Peyer's patch (tissue), 4 donors: ENCODE results near the gene KLC4. TPM values are rescaled to one million over a fixed set of nuclear protein-coding genes. Genes with fewer than 3 reads are reported as not detected.
"Not testable (repeated sequence)": the region's sequence is repeated elsewhere in the genome, so short reads cannot be mapped to it uniquely, and the experiment has no call there.

Source experiments
- DNase-seq, 3 donors: peaks; one replicate each; pipeline ENCODE4 v3.0.0-alpha.2; 2017 to 2019
- H3K27ac ChIP-seq, 4 donors: fragments of 200-600 bp; sonication (generic); one replicate each; pipeline ENCODE4 v1.5.1; 2016 to 2019
- H3K27me3 ChIP-seq, 2 donors: fragments of 200-600 bp; sonication (generic); one replicate each; pipeline ENCODE4 v1.5.1; 2019
- H3K36me3 ChIP-seq, 3 donors: fragments of 200-600 bp; sonication (generic); one replicate each; pipeline ENCODE4 v1.5.1; 2016 to 2019
- H3K4me1 ChIP-seq, 4 donors: fragments of 200-600 bp; sonication (generic); one replicate each; pipeline ENCODE4 v1.5.1; 2016 to 2019
- H3K4me3 ChIP-seq, 4 donors: fragments of 200-600 bp; sonication (generic); 1 replicate in 3 of 4; 2 replicates in 1 of 4; pipeline ENCODE4 v1.5.1; 2016 to 2019; ENCODE audit warnings: mild to moderate bottlenecking in 1 of 4
- H3K9me3 ChIP-seq, 4 donors: fragments of 200-600 bp; sonication (generic); one replicate each; pipeline ENCODE4 v1.5.1; 2016 to 2019; ENCODE audit warnings: mild to moderate bottlenecking in 1 of 4
- POLR2A ChIP-seq, 2 donors: fragments of 450-650 bp; IDR thresholded peaks; one replicate each; pipeline ENCODE4 v1.5.1; 2017; ENCODE audit warnings: antibody characterized with exemption in 2 of 2, mild to moderate bottlenecking in 2 of 2, moderate library complexity in 2 of 2
- total RNA-seq, 4 donors: library from RNA; depleted of rRNA; stranded (reverse); fragments of >200 nt; gene quantifications; one replicate each; pipeline ENCODE4 v1.1.0, GENCODE V29; 2016
- TF ChIP-seq, protein P1 (sequence below), 6 experiments: fragments of 450-650 bp in 4 of 6; fragments of 200-600 bp in 2 of 6; sonication (generic) in 1 of 6; IDR thresholded peaks; one replicate each; pipeline ENCODE4 v1.5.1; 2017 to 2019; ENCODE audit warnings: antibody characterized with exemption in 6 of 6, mild to moderate bottlenecking in 3 of 6, moderate library complexity in 1 of 6

Gene KLC4
- total RNA-seq, 4 donors from 2014 or later, result 50.3 to 214 (median 183) TPM

DNA sequence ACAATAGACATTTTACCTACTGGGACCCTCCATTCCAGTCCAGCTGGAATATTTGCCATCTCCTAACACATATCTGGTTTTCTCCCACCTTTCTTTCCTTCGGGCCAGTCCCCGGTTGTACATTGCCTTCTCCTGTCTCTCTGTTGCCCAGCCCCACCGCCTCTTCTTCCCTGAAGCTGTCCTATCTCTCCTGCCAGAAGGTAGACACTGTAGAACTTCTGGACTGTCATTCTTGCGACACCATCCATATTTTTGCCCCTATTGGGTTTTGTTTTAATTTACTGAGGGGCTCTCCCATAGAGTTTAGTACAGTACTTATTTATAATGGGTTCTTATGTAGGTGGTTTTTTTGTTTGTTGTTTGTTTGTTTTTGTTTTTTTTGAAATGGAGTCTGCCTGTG lies 21.6 kb downstream of the KLC4 start:
- Histone ChIP-seq H3K27me3 (no peaks in the 10 kb centered on the region), H3K4me3 (no peak overlapping the region), H3K9me3 (no peaks in the 10 kb centered on the region), H3K27ac (no peak overlapping the region), H3K36me3 (no peaks in the 10 kb centered on the region), H3K4me1 (peaks cover 0 to 13% (median 3%) of the 10 kb centered on the region in 4 donors)
- TF ChIP-seq POLR2A (IDR thresholded peaks at IDR 0.05), result no peak
- TF ChIP-seq, protein P1, sequence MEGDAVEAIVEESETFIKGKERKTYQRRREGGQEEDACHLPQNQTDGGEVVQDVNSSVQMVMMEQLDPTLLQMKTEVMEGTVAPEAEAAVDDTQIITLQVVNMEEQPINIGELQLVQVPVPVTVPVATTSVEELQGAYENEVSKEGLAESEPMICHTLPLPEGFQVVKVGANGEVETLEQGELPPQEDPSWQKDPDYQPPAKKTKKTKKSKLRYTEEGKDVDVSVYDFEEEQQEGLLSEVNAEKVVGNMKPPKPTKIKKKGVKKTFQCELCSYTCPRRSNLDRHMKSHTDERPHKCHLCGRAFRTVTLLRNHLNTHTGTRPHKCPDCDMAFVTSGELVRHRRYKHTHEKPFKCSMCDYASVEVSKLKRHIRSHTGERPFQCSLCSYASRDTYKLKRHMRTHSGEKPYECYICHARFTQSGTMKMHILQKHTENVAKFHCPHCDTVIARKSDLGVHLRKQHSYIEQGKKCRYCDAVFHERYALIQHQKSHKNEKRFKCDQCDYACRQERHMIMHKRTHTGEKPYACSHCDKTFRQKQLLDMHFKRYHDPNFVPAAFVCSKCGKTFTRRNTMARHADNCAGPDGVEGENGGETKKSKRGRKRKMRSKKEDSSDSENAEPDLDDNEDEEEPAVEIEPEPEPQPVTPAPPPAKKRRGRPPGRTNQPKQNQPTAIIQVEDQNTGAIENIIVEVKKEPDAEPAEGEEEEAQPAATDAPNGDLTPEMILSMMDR (IDR thresholded peaks at IDR 0.05), result no peak
- DNase-seq, result no peak

DNA sequence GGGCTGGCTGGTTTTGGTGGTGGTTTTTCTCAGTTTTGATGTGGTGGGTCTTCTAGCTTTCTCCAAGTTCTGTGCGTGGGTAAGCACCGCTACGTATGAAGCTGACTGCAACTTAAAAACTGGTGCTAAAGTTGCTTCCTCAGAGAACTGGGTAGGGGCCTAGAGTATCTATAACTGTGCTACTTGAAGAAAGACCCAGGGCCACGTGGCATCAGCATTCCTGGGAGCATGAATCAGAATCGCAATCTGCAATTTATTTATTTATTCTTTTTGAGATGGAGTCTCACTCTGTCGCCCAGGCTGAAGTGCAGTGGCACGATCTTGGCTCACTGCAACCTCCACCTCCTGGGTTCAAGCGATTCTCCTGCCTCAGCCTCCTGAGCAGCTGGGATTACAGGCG lies 22.5 kb downstream of the KLC4 start:
- H3K27ac ChIP-seq, H3K4me1 ChIP-seq, H3K36me3 ChIP-seq, DNase-seq, H3K9me3 ChIP-seq, H3K4me3 ChIP-seq, H3K27me3 ChIP-seq: not testable (repeated sequence)

DNA sequence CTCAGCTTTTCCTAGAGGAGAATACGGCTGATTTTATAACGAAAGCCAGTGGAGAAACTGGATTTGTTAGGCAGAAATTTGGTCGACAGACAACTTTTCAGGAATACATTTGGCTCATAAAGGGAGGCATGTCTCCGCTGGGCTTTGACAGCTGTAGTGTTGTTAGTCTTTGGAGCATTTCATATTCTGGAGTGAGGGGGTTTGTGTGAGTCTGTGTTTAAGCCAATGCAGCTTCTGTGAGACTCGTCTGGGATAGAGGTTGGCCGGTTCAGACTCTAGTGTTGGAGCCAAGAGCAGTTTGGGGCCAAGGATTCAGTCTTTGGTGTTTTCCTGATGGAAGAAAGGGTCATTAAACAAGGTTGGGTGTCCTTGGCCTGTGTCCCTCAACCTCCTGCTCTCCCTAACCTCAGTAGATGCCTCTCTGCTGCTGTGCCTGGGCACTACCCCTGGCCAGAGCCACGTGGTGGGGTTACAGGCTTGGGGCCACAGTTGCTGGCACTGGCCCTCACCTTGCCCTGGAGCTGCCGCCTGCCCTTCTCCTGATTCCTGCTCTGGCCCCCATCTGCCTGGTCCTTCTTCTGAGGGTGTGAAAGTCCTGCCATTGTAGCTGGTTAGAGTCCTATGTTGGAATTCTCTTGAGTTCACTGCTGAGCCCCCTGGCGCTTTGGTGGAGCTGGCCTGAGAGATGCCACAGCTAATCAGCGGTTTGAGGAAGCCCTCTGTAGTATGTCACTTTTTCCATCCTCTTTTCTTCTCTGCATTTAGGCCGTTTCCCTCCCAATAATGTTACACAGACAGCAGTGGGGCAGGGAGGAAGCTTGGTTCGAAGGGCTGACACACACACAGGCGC lies 23.6 kb downstream of the KLC4 start:
- Histone ChIP-seq H3K27me3 (no peaks in the 10 kb centered on the region), H3K27ac (no peak overlapping the region), H3K4me1 (no peaks in the 10 kb centered on the region), H3K4me3 (no peak overlapping the region), H3K9me3 (no peaks in the 10 kb centered on the region), H3K36me3 (no peaks in the 10 kb centered on the region)
- no peak for TF ChIP-seq POLR2A (IDR thresholded peaks at IDR 0.05)
- TF ChIP-seq, protein P1 (IDR thresholded peaks at IDR 0.05), result no peak
- no peak for DNase-seq

DNA sequence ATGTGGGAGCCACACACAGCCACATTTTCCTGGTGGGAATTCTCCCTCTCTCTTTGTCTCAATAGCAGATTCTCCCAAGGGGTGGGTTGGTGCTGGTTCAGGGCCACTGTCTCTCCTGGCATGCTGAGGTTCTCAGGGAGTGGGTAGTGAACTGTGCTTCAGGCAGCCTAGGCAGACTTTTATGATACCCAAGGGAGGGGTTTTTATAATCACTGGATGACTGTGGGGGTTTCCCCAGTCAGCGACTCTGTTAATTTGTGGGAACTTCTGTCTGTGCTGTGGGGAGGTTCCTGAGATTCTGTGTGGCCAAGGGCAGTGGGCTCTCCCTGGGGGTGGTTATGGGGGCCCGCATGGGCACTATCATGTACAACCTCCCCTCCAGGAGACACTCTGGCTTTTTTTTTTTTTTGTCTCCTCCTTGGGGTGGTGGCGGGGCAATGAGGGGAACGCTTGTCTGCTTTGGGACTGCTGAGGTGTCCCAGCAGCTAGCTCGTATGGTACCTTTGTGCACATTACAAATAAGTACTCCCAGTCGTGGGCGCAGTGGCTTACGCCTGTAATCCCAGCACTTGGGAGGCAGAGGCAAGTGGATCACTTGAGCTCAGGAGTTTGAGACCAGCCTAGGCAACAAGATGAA lies 26.7 kb downstream of the KLC4 start:
- TF ChIP-seq POLR2A (IDR thresholded peaks at IDR 0.05), result no peak
- TF ChIP-seq, protein P1 (IDR thresholded peaks at IDR 0.05), result no peak
- no peak overlapping the region for H3K4me3 ChIP-seq
- no peaks in the 10 kb centered on the region for H3K36me3 ChIP-seq
- H3K9me3 ChIP-seq, result no peaks in the 10 kb centered on the region
- H3K27me3 ChIP-seq, result no peaks in the 10 kb centered on the region
- no peak for DNase-seq
- peaks cover 0 to 4% (median 0%) of the 10 kb centered on the region in 4 donors for H3K4me1 ChIP-seq
- no peak overlapping the region for H3K27ac ChIP-seq

DNA sequence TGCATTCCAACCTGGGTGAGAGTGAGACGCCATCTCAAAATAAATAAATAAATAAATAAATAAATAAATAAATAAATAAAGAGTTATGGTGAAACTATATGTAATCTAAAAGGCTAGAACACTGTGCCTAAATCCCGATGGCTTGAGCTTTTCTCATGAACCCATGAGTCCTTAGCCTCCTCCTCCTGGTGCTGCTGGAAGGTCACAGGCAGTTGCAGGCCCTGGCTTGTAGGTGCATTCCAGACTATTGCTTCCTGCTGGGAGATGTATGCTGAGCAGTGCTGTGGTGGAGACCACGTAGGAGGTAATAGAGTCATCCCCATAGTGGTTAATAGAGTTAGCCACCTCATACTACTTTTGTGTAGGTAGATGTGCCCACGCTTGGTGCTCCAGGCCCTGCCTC lies 29.2 kb downstream of the KLC4 start:
- DNase-seq, result no peak
- TF ChIP-seq, protein P1 (IDR thresholded peaks at IDR 0.05), result no peak
- no peak for TF ChIP-seq POLR2A (IDR thresholded peaks at IDR 0.05)
- Histone ChIP-seq H3K9me3 (no peaks in the 10 kb centered on the region), H3K4me3 (no peak overlapping the region), H3K4me1 (peaks cover 0 to 12% (median 0%) of the 10 kb centered on the region in 4 donors), H3K27me3 (no peaks in the 10 kb centered on the region), H3K27ac (no peak overlapping the region), H3K36me3 (no peaks in the 10 kb centered on the region)

DNA sequence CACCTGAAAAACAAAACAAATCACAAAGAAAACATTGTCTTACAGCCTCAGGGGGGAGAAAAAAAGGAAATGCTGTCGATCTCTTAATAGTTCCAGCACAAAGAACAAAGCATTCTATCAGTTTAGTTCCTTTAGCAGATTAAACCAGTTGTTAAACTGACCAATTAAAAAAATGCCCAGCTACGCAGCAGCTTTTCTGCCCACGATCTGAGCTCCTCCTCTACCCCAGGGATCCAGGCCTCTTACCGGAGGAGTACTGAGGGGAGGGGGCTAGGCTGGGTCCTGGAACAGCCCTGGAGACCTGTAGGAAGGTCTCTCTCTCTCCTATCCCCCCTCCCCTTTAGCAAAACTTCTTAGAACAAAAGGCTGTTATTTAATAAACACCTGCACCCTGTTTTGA lies 30.0 kb downstream of the KLC4 start:
- Histone ChIP-seq H3K9me3 (no peaks in the 10 kb centered on the region), H3K4me3 (no peak overlapping the region), H3K4me1 (peaks cover 0 to 18% (median 0%) of the 10 kb centered on the region in 4 donors), H3K36me3 (no peaks in the 10 kb centered on the region), H3K27me3 (no peaks in the 10 kb centered on the region), H3K27ac (peak overlapping the region in 1 of 4 donors; percentile 0)
- no peak for DNase-seq
- TF ChIP-seq, protein P1 (IDR thresholded peaks at IDR 0.05), result no peak
